HS-27A (cell line): ENCODE results near the gene REXO5.
"Not testable (repeated sequence)": the region's sequence is repeated elsewhere in the genome, so short reads cannot be mapped to it uniquely, and the experiment has no call there.

Experiments
- DNase-seq: peaks from one replicate; pipeline ENCODE4 v3.0.0-alpha.2; 2012; ENCODE audit warnings: low read depth, missing footprints

Gene REXO5

GRCh38 chr16:20847550-20847949 is 41.2 kb downstream of the REXO5 start:
- DNase-seq = no peak

GRCh38 chr16:20849589-20850390 is 43.5 kb downstream of the REXO5 start:
- no peak for DNase-seq

- no peak for DNase-seq
Observed at GRCh38 chr16:20850981-20851380, 44.7 kb downstream of the REXO5 start.

- DNase-seq = peak; percentile 63
Observed at GRCh38 chr16:20851601-20852000, 45.3 kb downstream of the REXO5 start.

GRCh38 chr16:20853143-20853542 is 46.8 kb downstream of the REXO5 start:
- no peak for DNase-seq

GRCh38 chr16:20853981-20854620 is 47.8 kb downstream of the REXO5 start:
- no peak for DNase-seq

GRCh38 chr16:20854963-20855362 is 48.6 kb downstream of the REXO5 start:
- DNase-seq = no peak

- no peak for DNase-seq
Observed at GRCh38 chr16:20857281-20857680, 51.0 kb downstream of the REXO5 start.

- no peak for DNase-seq
Observed at GRCh38 chr16:20859229-20859628, 52.9 kb downstream of the REXO5 start.

GRCh38 chr16:20859699-20860098 is 53.4 kb downstream of the REXO5 start:
- no peak for DNase-seq

- no peak for DNase-seq
Observed at GRCh38 chr16:20860361-20860760, 54.0 kb downstream of the REXO5 start.

GRCh38 chr16:20860995-20861394 is 54.7 kb downstream of the REXO5 start:
- not testable (repeated sequence) for DNase-seq

- DNase-seq = no peak
Observed at GRCh38 chr16:20862162-20862960, 56.0 kb downstream of the REXO5 start.

GRCh38 chr16:20864376-20864775 is 58.0 kb downstream of the REXO5 start:
- DNase-seq = not testable (repeated sequence)

GRCh38 chr16:20865420-20866131 is 59.2 kb downstream of the REXO5 start:
- DNase-seq = no peak

- DNase-seq = peak; percentile 66
Observed at GRCh38 chr16:20866145-20866772, 59.9 kb downstream of the REXO5 start.

- DNase-seq = no peak
Observed at GRCh38 chr16:20866801-20867200, 60.5 kb downstream of the REXO5 start.

- DNase-seq = no peak
Observed at GRCh38 chr16:20867585-20867984, 61.3 kb downstream of the REXO5 start.

- no peak for DNase-seq
Observed at GRCh38 chr16:20868890-20869289, 62.6 kb downstream of the REXO5 start.

GRCh38 chr16:20870122-20870820 is 63.9 kb downstream of the REXO5 start:
- no peak for DNase-seq

GRCh38 chr16:20871258-20871657 is 64.9 kb downstream of the REXO5 start:
- DNase-seq = no peak
